BE2C (cell line): Measurements from ENCODE around the gene FOLR2.

Experiments
- DNase-seq: peaks from one replicate; pipeline ENCODE4 v3.0.0-alpha.2; 2020
- H3K27me3 ChIP-seq: fragments of 250-450 bp; sonication (Bioruptor Pico); 2 replicates; pipeline ENCODE4 v1.5.1; 2020; ENCODE audit warnings: mild to moderate bottlenecking
- H3K36me3 ChIP-seq: fragments of 250-450 bp; sonication (Bioruptor Pico); 2 replicates; pipeline ENCODE4 v1.5.1; 2020; ENCODE audit warnings: mild to moderate bottlenecking
- H3K4me1 ChIP-seq: fragments of 250-450 bp; sonication (Bioruptor Pico); 2 replicates; pipeline ENCODE4 v1.5.1; 2020
- H3K4me3 ChIP-seq: 2 replicates; pipeline ENCODE4 v1.5.1; 2011; ENCODE audit warnings: low read depth, low read length
- H3K9me3 ChIP-seq: fragments of 250-450 bp; sonication (Bioruptor Pico); 2 replicates; pipeline ENCODE4 v1.5.1; 2020
- TF ChIP-seq, protein P1 (sequence below): IDR thresholded peaks from 2 replicates; pipeline ENCODE4 v1.5.1; 2012; ENCODE audit warnings: mild to moderate bottlenecking, low read depth, low read length

Gene FOLR2

DNA sequence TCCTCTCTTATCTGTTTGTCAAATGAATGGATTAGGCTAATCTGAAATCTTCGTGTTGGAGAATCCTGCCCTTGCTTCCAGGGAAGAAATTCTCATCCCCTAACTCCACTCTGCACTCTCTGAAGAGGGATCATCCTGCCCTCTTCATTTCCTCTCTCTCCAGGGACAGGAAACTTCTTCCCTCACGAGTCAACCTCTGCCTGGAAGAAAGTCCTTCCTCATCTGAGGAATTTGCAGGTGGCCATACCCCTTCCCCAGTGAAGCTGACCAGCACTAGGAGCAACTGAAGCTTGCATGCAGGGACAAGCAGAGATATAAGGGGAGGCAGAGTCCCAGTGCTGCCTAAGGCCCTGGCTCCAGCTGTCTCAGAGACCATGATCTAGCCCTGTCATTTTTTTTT, 31.0 kb downstream of the FOLR2 start:
- no peaks in the 10 kb centered on the region for H3K9me3 ChIP-seq
- TF ChIP-seq, protein P1, sequence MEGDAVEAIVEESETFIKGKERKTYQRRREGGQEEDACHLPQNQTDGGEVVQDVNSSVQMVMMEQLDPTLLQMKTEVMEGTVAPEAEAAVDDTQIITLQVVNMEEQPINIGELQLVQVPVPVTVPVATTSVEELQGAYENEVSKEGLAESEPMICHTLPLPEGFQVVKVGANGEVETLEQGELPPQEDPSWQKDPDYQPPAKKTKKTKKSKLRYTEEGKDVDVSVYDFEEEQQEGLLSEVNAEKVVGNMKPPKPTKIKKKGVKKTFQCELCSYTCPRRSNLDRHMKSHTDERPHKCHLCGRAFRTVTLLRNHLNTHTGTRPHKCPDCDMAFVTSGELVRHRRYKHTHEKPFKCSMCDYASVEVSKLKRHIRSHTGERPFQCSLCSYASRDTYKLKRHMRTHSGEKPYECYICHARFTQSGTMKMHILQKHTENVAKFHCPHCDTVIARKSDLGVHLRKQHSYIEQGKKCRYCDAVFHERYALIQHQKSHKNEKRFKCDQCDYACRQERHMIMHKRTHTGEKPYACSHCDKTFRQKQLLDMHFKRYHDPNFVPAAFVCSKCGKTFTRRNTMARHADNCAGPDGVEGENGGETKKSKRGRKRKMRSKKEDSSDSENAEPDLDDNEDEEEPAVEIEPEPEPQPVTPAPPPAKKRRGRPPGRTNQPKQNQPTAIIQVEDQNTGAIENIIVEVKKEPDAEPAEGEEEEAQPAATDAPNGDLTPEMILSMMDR = no peak
- peaks cover 12% of the 10 kb centered on the region for H3K36me3 ChIP-seq
- H3K4me3 ChIP-seq = no peak overlapping the region
- peaks cover 4% of the 10 kb centered on the region for H3K4me1 ChIP-seq
- no peaks in the 10 kb centered on the region for H3K27me3 ChIP-seq
- no peak for DNase-seq

DNA sequence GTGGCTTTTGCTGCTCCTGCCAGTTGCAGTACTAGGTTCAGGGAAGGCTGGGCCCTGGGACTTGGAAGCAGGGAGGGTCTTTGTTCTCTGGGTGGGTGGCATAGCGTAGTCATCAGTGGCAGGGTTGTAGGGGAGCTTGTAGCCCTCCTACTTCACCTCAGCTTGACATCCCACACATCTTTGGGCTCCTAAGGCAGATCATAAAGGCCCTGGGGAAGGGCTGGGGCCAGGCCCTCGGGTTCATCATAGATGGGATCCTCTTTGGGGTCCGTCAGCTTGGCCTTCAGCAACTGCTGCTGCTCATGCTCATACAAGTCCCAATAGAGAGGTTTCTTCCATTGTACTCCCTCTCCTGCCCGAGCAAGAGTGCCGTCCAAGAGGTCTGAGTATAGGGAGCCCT, 33.4 kb downstream of the FOLR2 start:
- H3K9me3 ChIP-seq = no peaks in the 10 kb centered on the region
- peaks cover 4% of the 10 kb centered on the region for H3K4me1 ChIP-seq
- no peak overlapping the region for H3K4me3 ChIP-seq
- TF ChIP-seq, protein P1 = no peak
- H3K36me3 ChIP-seq = no peaks in the 10 kb centered on the region
- H3K27me3 ChIP-seq = no peaks in the 10 kb centered on the region
- DNase-seq = no peak

DNA sequence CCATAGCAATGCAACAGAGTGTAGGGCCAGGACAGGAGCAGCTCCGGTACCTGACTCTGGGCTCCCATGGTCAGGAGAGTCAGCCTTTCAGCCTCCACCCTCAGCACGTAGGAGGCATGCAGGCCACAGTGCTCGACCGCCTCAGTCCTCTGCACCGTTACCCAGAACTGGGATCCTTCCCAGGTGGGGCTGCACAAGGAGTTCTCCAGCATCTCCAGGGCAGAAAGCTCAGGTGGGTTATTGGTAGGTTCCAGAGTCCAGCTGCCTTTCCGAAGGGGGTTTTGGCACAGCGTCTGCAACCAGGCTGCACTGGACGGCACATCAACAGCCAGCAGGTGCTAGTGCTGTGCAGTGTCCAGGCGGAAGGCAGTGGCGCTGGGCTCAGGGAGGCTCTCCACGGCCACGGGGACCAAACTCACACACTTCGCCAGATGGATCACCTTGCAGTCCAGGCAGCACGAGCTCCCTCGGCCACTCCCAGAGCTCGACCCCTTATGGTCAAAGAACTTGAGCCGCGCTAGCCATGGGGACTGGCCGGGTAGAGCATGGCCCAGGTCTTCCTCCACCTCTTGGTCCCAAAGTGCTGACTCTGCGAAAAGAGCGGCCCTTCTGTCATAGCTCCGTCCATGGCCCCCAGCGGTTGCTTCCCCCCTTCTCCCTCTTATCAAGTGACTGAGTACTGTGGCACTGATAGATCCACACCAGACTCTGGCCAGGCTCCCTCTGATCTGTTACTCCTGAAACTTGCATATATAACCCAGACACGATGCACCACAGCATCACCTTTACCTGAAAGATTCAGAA, 34.3 kb downstream of the FOLR2 start:
- Histone ChIP-seq H3K27me3 (no peaks in the 10 kb centered on the region), H3K4me1 (no peaks in the 10 kb centered on the region)

DNA sequence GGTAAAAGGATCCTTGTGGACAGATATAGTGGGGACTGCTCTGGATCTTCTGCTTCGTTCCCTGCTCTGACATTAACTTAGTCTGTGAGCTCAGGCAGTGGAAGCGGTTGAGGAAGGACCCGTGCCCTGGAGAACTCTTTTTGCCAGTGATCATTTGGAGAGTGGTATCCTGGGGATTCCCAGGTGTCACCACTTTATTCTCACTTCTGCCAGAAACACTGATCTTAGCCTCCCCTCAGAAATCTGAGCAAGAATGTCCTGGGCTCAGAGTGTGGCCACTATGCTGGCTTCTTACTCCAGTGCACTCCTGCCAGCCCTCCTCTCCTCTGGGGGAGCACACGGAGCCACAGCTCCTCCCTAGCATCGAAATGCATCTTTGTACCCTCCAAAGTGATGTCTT, 35.0 kb downstream of the FOLR2 start:
- DNase-seq = no peak
- TF ChIP-seq, protein P1 = no peak
- Histone ChIP-seq H3K4me1 (no peaks in the 10 kb centered on the region), H3K4me3 (no peak overlapping the region), H3K9me3 (no peaks in the 10 kb centered on the region), H3K27me3 (no peaks in the 10 kb centered on the region), H3K36me3 (no peaks in the 10 kb centered on the region)

More for the DNA sequence above, 34.3 kb downstream of the FOLR2 start:
- TF ChIP-seq, protein P1 = no peak
- H3K36me3 ChIP-seq = no peaks in the 10 kb centered on the region
- H3K9me3 ChIP-seq = no peaks in the 10 kb centered on the region
- DNase-seq = no peak
- H3K4me3 ChIP-seq = no peak overlapping the region

DNA sequence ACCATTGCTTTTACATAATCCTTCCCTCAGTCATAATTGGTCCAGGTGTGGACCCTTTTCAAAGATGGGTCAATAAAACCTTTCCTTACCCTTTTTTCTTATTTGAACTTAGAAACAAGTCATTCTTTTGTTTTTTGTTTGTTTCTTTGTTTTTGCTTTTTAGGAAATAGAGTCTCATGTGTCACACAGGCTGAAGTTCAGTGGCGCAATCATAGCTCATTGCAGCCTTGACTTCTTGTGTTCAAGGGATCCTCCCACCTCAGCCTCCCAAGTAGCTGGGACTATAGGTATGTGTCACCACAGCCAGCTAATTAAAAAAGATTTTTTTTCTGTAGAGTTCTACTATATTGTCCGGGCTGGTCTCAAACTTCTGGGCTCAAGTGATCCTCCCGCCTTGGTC, 36.8 kb downstream of the FOLR2 start:
- Histone ChIP-seq H3K27me3 (no peaks in the 10 kb centered on the region), H3K4me1 (no peaks in the 10 kb centered on the region), H3K4me3 (no peak overlapping the region), H3K9me3 (no peaks in the 10 kb centered on the region), H3K36me3 (no peaks in the 10 kb centered on the region)
- TF ChIP-seq, protein P1 = no peak
- no peak for DNase-seq

DNA sequence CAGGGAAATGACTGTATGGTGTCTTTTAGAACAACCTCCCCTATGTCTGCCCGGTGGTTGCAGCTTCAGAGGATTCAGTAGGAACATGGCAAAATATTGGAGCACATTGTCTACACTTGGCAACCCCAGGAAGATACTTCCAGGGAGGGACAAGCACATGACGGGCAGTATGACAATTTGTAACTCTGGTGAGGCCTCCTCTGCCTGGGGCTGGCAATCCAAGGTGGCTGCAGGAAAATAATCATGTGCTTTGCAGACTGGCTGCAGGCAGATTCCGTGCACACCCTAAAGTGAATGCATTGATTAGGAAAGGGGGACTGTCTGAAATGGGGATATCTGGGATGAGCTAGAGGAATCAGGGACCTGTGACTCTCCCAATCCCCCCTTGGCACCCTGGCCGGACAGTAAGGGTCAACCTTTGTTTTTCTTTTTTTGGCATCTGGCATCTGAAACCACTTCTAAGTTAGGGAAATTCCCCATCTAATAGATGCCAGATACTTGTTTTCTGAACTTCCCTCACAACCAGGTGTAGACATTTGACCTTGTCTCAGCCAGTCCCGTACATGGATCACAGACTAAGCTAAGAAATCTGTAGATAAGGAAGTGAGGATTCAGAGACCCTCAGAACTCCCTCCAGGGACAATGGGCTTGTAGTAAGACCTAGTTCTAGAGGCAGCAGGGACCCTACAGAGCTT, 37.9 kb downstream of the FOLR2 start:
- no peaks in the 10 kb centered on the region for H3K9me3 ChIP-seq
- no peaks in the 10 kb centered on the region for H3K27me3 ChIP-seq

More for the DNA sequence above, 37.9 kb downstream of the FOLR2 start:
- TF ChIP-seq, protein P1 = no peak
- DNase-seq = no peak
- no peaks in the 10 kb centered on the region for H3K36me3 ChIP-seq
- no peaks in the 10 kb centered on the region for H3K4me1 ChIP-seq
- H3K4me3 ChIP-seq = no peak overlapping the region
